HG02678 (cell line): ENCODE data around the gene STAG3.
"Not testable (repeated sequence)": the region's sequence is repeated elsewhere in the genome, so short reads cannot be mapped to it uniquely, and the experiment has no call there.

ENCODE experiments used
- ATAC-seq: cut with Tn5 transposase; IDR thresholded peaks from one replicate; pipeline ENCODE4 v1.9.1; 2021; ENCODE audit warnings: mild to moderate bottlenecking, moderate library complexity; ENCODE audit not compliant: unreplicated experiment

STAG3 gene

GRCh38 chr7:100173806-100174495 lies 3.8 kb upstream of the STAG3 start:
- no peak for ATAC-seq

- no peak for ATAC-seq
Measured at GRCh38 chr7:100174582-100174981, 3.1 kb upstream of the STAG3 start.

- ATAC-seq: no peak
Measured at GRCh38 chr7:100175296-100175935, 2.3 kb upstream of the STAG3 start.

- no peak for ATAC-seq
Measured at GRCh38 chr7:100176096-100177044, 1.3 kb upstream of the STAG3 start.

GRCh38 chr7:100180084-100180483 lies 2.4 kb downstream of the STAG3 start:
- ATAC-seq: not testable (repeated sequence)

GRCh38 chr7:100182616-100183015 lies 4.9 kb downstream of the STAG3 start:
- not testable (repeated sequence) for ATAC-seq

- ATAC-seq: not testable (repeated sequence)
Measured at GRCh38 chr7:100183090-100183489, 5.4 kb downstream of the STAG3 start.

GRCh38 chr7:100185726-100186125 lies 8.0 kb downstream of the STAG3 start:
- no peak for ATAC-seq

- ATAC-seq: no peak
Measured at GRCh38 chr7:100189061-100189460, 11.3 kb downstream of the STAG3 start.

- no peak for ATAC-seq
Measured at GRCh38 chr7:100190048-100190711, 12.5 kb downstream of the STAG3 start.

- ATAC-seq: no peak
Measured at GRCh38 chr7:100191775-100192174, 14.1 kb downstream of the STAG3 start.

GRCh38 chr7:100192281-100192862 lies 14.7 kb downstream of the STAG3 start:
- not testable (repeated sequence) for ATAC-seq

GRCh38 chr7:100192969-100193368 lies 15.3 kb downstream of the STAG3 start:
- no peak for ATAC-seq

GRCh38 chr7:100195222-100195621 lies 17.5 kb downstream of the STAG3 start:
- no peak for ATAC-seq

- ATAC-seq: not testable (repeated sequence)
Measured at GRCh38 chr7:100195901-100196322, 18.2 kb downstream of the STAG3 start.

- no peak for ATAC-seq
Measured at GRCh38 chr7:100198266-100198665, 20.5 kb downstream of the STAG3 start.

- no peak for ATAC-seq
Measured at GRCh38 chr7:100200693-100201092, 23.0 kb downstream of the STAG3 start.

GRCh38 chr7:100204454-100204853 lies 26.7 kb downstream of the STAG3 start:
- no peak for ATAC-seq

GRCh38 chr7:100208911-100209408 lies 31.2 kb downstream of the STAG3 start:
- peak; percentile 69 for ATAC-seq

GRCh38 chr7:100209493-100209892 lies 31.8 kb downstream of the STAG3 start:
- ATAC-seq: no peak
